Measurements from ENCODE around the gene CNIH4.

Gene CNIH4

GRCh38 chr1:224411766-224412165 is 55.1 kb downstream of the CNIH4 start (continued):
- peak; percentile 50; the same call in 1 of the 2 replicates for TF ChIP-seq GLIS1 (tag by site-specific recombination; IDR thresholded peaks at IDR 0.05)
- 0 out of 2 replicates have a peak, but pooled peaks have one; percentile 18 for TF ChIP-seq ZBTB11 (tag by site-specific recombination; conservative IDR thresholded peaks at IDR 0.05; ENCODE audit: low read depth)
- TF ChIP-seq ZNF311 (tag by site-specific recombination; IDR thresholded peaks at IDR 0.05; ENCODE audit: borderline replicate concordance), result no peak
- TF ChIP-seq KLF10 (tag by site-specific recombination; IDR thresholded peaks at IDR 0.05), result no peak
- peak; percentile 99 for TF ChIP-seq GFI1B (tag by site-specific recombination; IDR thresholded peaks at IDR 0.05)
- peak; percentile 90 for TF ChIP-seq PRDM6 (tag by site-specific recombination; IDR thresholded peaks at IDR 0.05)
- peak; percentile 53; the same call in 1 of the 2 replicates for TF ChIP-seq ZNF394 (tag by site-specific recombination; IDR thresholded peaks at IDR 0.05; ENCODE audit: borderline replicate concordance)
- TF ChIP-seq ZEB2 (tag by site-specific recombination; IDR thresholded peaks at IDR 0.05), result peak; percentile 78
- TF ChIP-seq, protein P1, sequence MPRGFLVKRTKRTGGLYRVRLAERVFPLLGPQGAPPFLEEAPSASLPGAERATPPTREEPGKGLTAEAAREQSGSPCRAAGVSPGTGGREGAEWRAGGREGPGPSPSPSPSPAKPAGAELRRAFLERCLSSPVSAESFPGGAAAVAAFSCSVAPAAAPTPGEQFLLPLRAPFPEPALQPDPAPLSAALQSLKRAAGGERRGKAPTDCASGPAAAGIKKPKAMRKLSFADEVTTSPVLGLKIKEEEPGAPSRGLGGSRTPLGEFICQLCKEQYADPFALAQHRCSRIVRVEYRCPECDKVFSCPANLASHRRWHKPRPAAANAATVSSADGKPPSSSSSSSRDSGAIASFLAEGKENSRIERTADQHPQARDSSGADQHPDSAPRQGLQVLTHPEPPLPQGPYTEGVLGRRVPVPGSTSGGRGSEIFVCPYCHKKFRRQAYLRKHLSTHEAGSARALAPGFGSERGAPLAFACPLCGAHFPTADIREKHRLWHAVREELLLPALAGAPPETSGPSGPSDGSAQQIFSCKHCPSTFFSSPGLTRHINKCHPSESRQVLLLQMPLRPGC (tag by site-specific recombination; IDR thresholded peaks at IDR 0.05), result peak; percentile 53
- peak; percentile 60 for TF ChIP-seq ZXDB (tag by site-specific recombination; IDR thresholded peaks at IDR 0.05)
- no peak for TF ChIP-seq ZNF792 (tag by site-specific recombination; IDR thresholded peaks at IDR 0.05)
- peak; percentile 88 for TF ChIP-seq ZNF398 (tag by site-specific recombination; IDR thresholded peaks at IDR 0.05)
- no peak for TF ChIP-seq ZNF423 (tag by site-specific recombination; IDR thresholded peaks at IDR 0.05)
- no peak for TF ChIP-seq ZNF701 (tag by site-specific recombination; IDR thresholded peaks at IDR 0.05)
- TF ChIP-seq GLI2 (tag by site-specific recombination; IDR thresholded peaks at IDR 0.05; ENCODE audit: borderline replicate concordance, low read depth), result peak; percentile 31; the same call in 1 of the 2 replicates
- TF ChIP-seq, protein P2, sequence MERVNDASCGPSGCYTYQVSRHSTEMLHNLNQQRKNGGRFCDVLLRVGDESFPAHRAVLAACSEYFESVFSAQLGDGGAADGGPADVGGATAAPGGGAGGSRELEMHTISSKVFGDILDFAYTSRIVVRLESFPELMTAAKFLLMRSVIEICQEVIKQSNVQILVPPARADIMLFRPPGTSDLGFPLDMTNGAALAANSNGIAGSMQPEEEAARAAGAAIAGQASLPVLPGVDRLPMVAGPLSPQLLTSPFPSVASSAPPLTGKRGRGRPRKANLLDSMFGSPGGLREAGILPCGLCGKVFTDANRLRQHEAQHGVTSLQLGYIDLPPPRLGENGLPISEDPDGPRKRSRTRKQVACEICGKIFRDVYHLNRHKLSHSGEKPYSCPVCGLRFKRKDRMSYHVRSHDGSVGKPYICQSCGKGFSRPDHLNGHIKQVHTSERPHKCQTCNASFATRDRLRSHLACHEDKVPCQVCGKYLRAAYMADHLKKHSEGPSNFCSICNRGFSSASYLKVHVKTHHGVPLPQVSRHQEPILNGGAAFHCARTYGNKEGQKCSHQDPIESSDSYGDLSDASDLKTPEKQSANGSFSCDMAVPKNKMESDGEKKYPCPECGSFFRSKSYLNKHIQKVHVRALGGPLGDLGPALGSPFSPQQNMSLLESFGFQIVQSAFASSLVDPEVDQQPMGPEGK (tag by site-specific recombination; IDR thresholded peaks at IDR 0.05), result peak; percentile 78
- peak; percentile 33; the same call in 1 of the 2 replicates for TF ChIP-seq IKZF3 (tag by site-specific recombination; IDR thresholded peaks at IDR 0.05)
- TF ChIP-seq ZNF24 (tag by site-specific recombination; IDR thresholded peaks at IDR 0.05), result peak; percentile 76; the same call in 1 of the 2 replicates
- peak; percentile 62; the same call in 1 of the 2 replicates for TF ChIP-seq TSHZ1 (tag by site-specific recombination; IDR thresholded peaks at IDR 0.05; ENCODE audit: borderline replicate concordance)
- TF ChIP-seq, protein P3, sequence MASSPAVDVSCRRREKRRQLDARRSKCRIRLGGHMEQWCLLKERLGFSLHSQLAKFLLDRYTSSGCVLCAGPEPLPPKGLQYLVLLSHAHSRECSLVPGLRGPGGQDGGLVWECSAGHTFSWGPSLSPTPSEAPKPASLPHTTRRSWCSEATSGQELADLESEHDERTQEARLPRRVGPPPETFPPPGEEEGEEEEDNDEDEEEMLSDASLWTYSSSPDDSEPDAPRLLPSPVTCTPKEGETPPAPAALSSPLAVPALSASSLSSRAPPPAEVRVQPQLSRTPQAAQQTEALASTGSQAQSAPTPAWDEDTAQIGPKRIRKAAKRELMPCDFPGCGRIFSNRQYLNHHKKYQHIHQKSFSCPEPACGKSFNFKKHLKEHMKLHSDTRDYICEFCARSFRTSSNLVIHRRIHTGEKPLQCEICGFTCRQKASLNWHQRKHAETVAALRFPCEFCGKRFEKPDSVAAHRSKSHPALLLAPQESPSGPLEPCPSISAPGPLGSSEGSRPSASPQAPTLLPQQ (tag by site-specific recombination; IDR thresholded peaks at IDR 0.05), result peak; percentile 45
- TF ChIP-seq ZNF629 (tag by site-specific recombination; IDR thresholded peaks at IDR 0.05), result peak; percentile 86
- TF ChIP-seq, protein P4, sequence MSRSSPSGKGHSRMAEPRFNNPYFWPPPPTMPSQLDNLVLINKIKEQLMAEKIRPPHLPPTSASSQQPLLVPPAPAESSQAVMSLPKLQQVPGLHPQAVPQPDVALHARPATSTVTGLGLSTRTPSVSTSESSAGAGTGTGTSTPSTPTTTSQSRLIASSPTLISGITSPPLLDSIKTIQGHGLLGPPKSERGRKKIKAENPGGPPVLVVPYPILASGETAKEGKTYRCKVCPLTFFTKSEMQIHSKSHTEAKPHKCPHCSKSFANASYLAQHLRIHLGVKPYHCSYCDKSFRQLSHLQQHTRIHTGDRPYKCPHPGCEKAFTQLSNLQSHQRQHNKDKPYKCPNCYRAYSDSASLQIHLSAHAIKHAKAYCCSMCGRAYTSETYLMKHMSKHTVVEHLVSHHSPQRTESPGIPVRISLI (tag by site-specific recombination; IDR thresholded peaks at IDR 0.05), result peak; percentile 90

All from HEK293 (cell line).